HepG2 (cell line): ENCODE measurements around the gene LST1.

Experiments
- CTCF ChIP-seq: sonication (generic); formaldehyde crosslinking; IDR thresholded peaks from 2 replicates; pipeline ENCODE4 v1.5.0; 2020; ENCODE audit warnings: mild to moderate bottlenecking, missing genetic modification reagents, moderate library complexity
- HDAC1 ChIP-seq: sonication (generic); formaldehyde crosslinking; IDR thresholded peaks from 2 replicates; pipeline ENCODE4 v1.5.1; 2020; ENCODE audit warnings: mild to moderate bottlenecking, missing genetic modification reagents
- NFYB ChIP-seq: sonication (generic); formaldehyde crosslinking; IDR thresholded peaks from 2 replicates; pipeline ENCODE4 v1.4.0; 2020; ENCODE audit warnings: missing genetic modification reagents
- ZBTB33 ChIP-seq: sonication (generic); formaldehyde crosslinking; IDR thresholded peaks from 2 replicates; pipeline ENCODE4 v1.4.0; 2020; ENCODE audit warnings: missing genetic modification reagents
- ZNF407 ChIP-seq: sonication (generic); formaldehyde crosslinking; IDR thresholded peaks from one replicate; pipeline ENCODE4 v1.5.1; 2020; ENCODE audit warnings: mild to moderate bottlenecking, missing genetic modification reagents; ENCODE audit errors: not compliant biosample characterization

- no peak for TF ChIP-seq NFYB (CRISPR knock-in tag)
- no peak for TF ChIP-seq ZBTB33 (CRISPR knock-in tag)
- no peak for TF ChIP-seq HDAC1 (CRISPR knock-in tag)
- TF ChIP-seq CTCF = no peak
- no peak for TF ChIP-seq ZNF407 (CRISPR knock-in tag)
Observed at GRCh38 chr6:31556307-31556706, 29.8 kb upstream of the LST1 start.
